ENCODE results near the gene CASKIN2.

Gene CASKIN2

DNA sequence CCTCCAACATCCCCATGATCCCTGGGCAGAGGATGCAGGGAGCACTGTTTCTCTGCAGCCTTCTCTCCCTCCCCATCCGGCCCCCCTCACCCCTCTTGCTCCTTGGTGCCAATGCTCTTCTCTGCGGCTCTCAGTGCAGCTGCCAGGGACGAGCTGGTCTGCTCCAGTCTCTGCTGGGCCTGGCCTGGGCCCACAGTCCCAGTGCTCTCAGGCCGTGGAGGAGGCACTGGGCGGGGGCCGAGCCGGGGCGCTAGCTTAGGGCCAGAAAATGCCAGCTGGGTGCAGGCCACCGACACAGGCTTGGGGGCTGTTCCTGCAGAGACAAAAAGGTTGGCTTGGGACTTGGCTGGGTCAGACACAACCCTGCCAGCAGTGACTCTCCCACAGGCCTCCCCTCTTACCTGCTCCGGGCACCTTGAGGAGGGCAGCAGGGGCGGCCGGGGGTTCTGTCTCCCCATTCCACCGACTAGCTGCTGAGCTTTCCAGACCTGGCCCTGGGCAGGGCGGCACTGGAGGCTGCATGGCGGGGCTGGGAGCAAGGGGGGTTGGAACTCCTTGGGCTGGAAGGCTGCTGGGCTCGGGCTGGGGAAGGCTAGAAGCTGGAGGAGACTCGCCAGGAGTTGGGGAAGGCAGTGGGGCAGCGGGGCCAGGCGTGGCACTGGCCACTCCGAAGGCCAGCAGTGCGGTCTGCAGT is 13.8 kb downstream of the CASKIN2 start:
- Histone ChIP-seq H3K4me3 (ENCODE audit: low read depth, low read length) (no peak overlapping the region), H3K27me3 (no peaks in the 10 kb centered on the region), H3K9me3 (no peaks in the 10 kb centered on the region), H3K36me3 (peaks cover 50% of the 10 kb centered on the region), H3K4me1 (no peaks in the 10 kb centered on the region)
- DNase-seq = no peak
- TF ChIP-seq CTCF (IDR thresholded peaks at IDR 0.05; ENCODE audit: low read depth, low read length) = no peak

DNA sequence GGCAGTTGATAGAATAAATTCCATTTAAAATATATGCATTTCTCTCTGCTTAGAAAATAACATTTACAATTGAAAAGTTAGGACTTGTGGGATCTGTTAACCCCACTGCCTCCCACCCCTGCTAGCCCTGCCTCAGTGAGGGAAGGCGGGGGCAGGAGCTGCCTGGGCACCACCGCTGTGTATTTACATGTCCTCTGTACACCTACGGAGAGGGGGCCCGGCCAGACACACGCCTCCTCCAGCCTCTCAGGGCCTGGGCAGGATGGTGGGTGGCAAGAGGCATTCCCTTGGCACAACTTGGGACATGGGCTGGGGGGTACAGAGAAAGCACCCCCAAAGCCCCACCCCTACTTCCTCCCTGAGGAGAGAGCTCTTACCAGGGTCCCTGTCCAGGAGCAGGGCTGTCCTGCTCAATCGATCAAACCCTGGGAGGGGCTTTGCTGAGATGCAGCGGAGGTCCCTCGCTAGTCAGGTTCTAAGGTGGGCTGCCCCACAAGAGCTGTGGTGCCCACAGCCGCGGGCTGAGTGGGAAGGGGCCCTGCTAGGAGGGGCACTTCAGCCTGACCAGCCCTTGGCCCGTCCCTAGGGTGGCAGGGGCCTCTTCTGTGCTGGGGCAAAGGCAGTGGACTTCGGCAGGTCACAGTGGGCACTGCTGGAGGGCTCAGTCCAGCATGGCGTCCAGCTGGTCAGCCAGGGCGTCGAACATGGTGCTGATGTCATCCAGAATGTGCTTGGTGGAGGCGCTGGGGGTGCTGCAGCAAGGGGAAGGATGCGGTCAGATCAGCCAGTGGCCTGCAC is 14.7 kb downstream of the CASKIN2 start:
- no peak for DNase-seq
- no peak for TF ChIP-seq CTCF (IDR thresholded peaks at IDR 0.05; ENCODE audit: low read depth, low read length)
- no peaks in the 10 kb centered on the region for H3K9me3 ChIP-seq
- peaks cover 55% of the 10 kb centered on the region for H3K36me3 ChIP-seq
- H3K4me1 ChIP-seq = no peaks in the 10 kb centered on the region
- H3K27me3 ChIP-seq = no peaks in the 10 kb centered on the region
- no peak overlapping the region for H3K4me3 ChIP-seq (ENCODE audit: low read depth, low read length)

GRCh38 chr17:75499313-75500022 is 15.9 kb downstream of the CASKIN2 start:
- Histone ChIP-seq H3K27me3 (no peaks in the 10 kb centered on the region), H3K4me1 (no peaks in the 10 kb centered on the region), H3K9me3 (no peaks in the 10 kb centered on the region), H3K36me3 (peaks cover 49% of the 10 kb centered on the region), H3K4me3 (ENCODE audit: low read depth, low read length) (no peak overlapping the region)
- DNase-seq = no peak
- no peak for TF ChIP-seq CTCF (IDR thresholded peaks at IDR 0.05; ENCODE audit: low read depth, low read length)

GRCh38 chr17:75498726-75499213 is 16.6 kb downstream of the CASKIN2 start:
- Histone ChIP-seq H3K4me3 (ENCODE audit: low read depth, low read length) (no peak overlapping the region), H3K9me3 (no peaks in the 10 kb centered on the region), H3K27me3 (no peaks in the 10 kb centered on the region), H3K4me1 (no peaks in the 10 kb centered on the region), H3K36me3 (peaks cover 47% of the 10 kb centered on the region)
- DNase-seq = no peak
- no peak for TF ChIP-seq CTCF (IDR thresholded peaks at IDR 0.05; ENCODE audit: low read depth, low read length)

- Histone ChIP-seq H3K4me3 (ENCODE audit: low read depth, low read length) (no peak overlapping the region), H3K9me3 (no peaks in the 10 kb centered on the region), H3K4me1 (no peaks in the 10 kb centered on the region), H3K27me3 (no peaks in the 10 kb centered on the region), H3K36me3 (peaks cover 47% of the 10 kb centered on the region)
- no peak for DNase-seq
- no peak for TF ChIP-seq CTCF (IDR thresholded peaks at IDR 0.05; ENCODE audit: low read depth, low read length)
Observed at GRCh38 chr17:75498039-75498725, 17.2 kb downstream of the CASKIN2 start.

Data from BE2C (cell line).